Stimulated activated CD8-positive, alpha-beta memory T cell treated with anti-CD3 and anti-CD28 coated beads, Interleukin-15, amount 100 ng/mL, for 24 hours (primary cell): ENCODE measurements around the gene CYP3A4.
"Not testable (repeated sequence)": the region's sequence is repeated elsewhere in the genome, so short reads cannot be mapped to it uniquely, and the experiment has no call there.

ENCODE experiments used
- DNase-seq: peaks from one replicate; pipeline ENCODE4 v3.0.0-alpha.2; 2020; ENCODE audit warnings: low read depth

The CYP3A4 gene

GRCh38 chr7:99752356-99752755 lies 31.6 kb downstream of the CYP3A4 start:
- DNase-seq = no peak

GRCh38 chr7:99751322-99752052 lies 32.5 kb downstream of the CYP3A4 start:
- not testable (repeated sequence) for DNase-seq

GRCh38 chr7:99748846-99749579 lies 35.0 kb downstream of the CYP3A4 start:
- no peak for DNase-seq

- DNase-seq = not testable (repeated sequence)
Observed at GRCh38 chr7:99746915-99747314, 37.1 kb downstream of the CYP3A4 start.

GRCh38 chr7:99745395-99745794 lies 38.6 kb downstream of the CYP3A4 start:
- not testable (repeated sequence) for DNase-seq

- DNase-seq = no peak
Observed at GRCh38 chr7:99742737-99743394, 41.1 kb downstream of the CYP3A4 start.

GRCh38 chr7:99741441-99741795 lies 42.6 kb downstream of the CYP3A4 start:
- no peak for DNase-seq

- no peak for DNase-seq
Observed at GRCh38 chr7:99740573-99741440, 43.2 kb downstream of the CYP3A4 start.

GRCh38 chr7:99739699-99740572 lies 44.0 kb downstream of the CYP3A4 start:
- no peak for DNase-seq

GRCh38 chr7:99737726-99738125 lies 46.3 kb downstream of the CYP3A4 start:
- no peak for DNase-seq

- DNase-seq = not testable (repeated sequence)
Observed at GRCh38 chr7:99736667-99737066, 47.3 kb downstream of the CYP3A4 start.

GRCh38 chr7:99734987-99735386 lies 49.0 kb downstream of the CYP3A4 start, which contains the start of gene CYP3A7:
Gene CYP3A7 (minus strand): TSS chr7:99735196. CDS start chr7:99735093, 103 bp downstream.
- DNase-seq = no peak

- DNase-seq = no peak
Observed at GRCh38 chr7:99733448-99733847, 50.5 kb downstream of the CYP3A4 start.

- no peak for DNase-seq
Observed at GRCh38 chr7:99733003-99733402, 51.0 kb downstream of the CYP3A4 start.

GRCh38 chr7:99731638-99732374 lies 52.2 kb downstream of the CYP3A4 start:
- no peak for DNase-seq

GRCh38 chr7:99730992-99731391 lies 53.0 kb downstream of the CYP3A4 start:
- DNase-seq = no peak

- no peak for DNase-seq
Observed at GRCh38 chr7:99730238-99730810, 53.7 kb downstream of the CYP3A4 start.

GRCh38 chr7:99729486-99730237 lies 54.3 kb downstream of the CYP3A4 start:
- DNase-seq = no peak

GRCh38 chr7:99728615-99729014 lies 55.4 kb downstream of the CYP3A4 start:
- DNase-seq = no peak
